H1 (cell line): Measurements from ENCODE around the gene EIPR1. TPM values are rescaled to one million over a fixed set of nuclear protein-coding genes. Genes with fewer than 3 reads are reported as not detected.
A peak's percentile ranks its signal among the peaks of the same experiment; 100 is the strongest.

Experiments used
- CBX5 ChIP-seq: fragments of 300-800, 300-1000 bp; sonication (generic); IDR thresholded peaks from 2 replicates; pipeline ENCODE4 v1.7.1; 2016; ENCODE audit warnings: antibody characterized with exemption, low read length, low read depth
- CEBPB ChIP-seq: IDR thresholded peaks from 2 replicates; pipeline ENCODE4 v1.6.1; 2012; ENCODE audit warnings: low read depth, low read length
- HDAC6 ChIP-seq: IDR thresholded peaks from one replicate; pipeline ENCODE4 v1.7.1; 2012; ENCODE audit warnings: low read depth, mild to moderate bottlenecking, inconsistent platforms, low read length, moderate library complexity
- JUN ChIP-seq: IDR thresholded peaks from 2 replicates; pipeline ENCODE4 v1.6.1; 2011; ENCODE audit warnings: low read depth, mild to moderate bottlenecking, improper control_type of control experiment, low read length
- NANOG ChIP-seq: IDR thresholded peaks from 2 replicates; pipeline ENCODE4 v1.6.1; 2011; ENCODE audit warnings: low read length, low read depth, mild to moderate bottlenecking, inconsistent platforms; ENCODE audit not compliant: insufficient read depth, poor library complexity, severe bottlenecking
- SIN3A ChIP-seq, 2 experiments: IDR thresholded peaks in 1 of 2; conservative IDR thresholded peaks in 1 of 2; 2 replicates each; pipeline ENCODE4 v1.6.1; 2011 to 2012; ENCODE audit warnings: low read length in 2 of 2, improper control_type of control experiment in 1 of 2, low read depth in 1 of 2, mild to moderate bottlenecking in 1 of 2
- SP1 ChIP-seq: IDR thresholded peaks from 2 replicates; pipeline ENCODE4 v1.6.1; 2011; ENCODE audit warnings: low read depth, low read length
- SUZ12 ChIP-seq: fragments of 200-600 bp; sonication (generic); IDR thresholded peaks from 2 replicates; pipeline ENCODE4 v1.6.1; 2012; ENCODE audit warnings: mild to moderate bottlenecking, inconsistent platforms, low read length, moderate library complexity, mixed read lengths
- TEAD4 ChIP-seq: IDR thresholded peaks from 2 replicates; pipeline ENCODE4 v1.6.1; 2012; ENCODE audit warnings: low read depth, low read length, inconsistent platforms, mixed read lengths
- polyA plus RNA-seq, 7 experiments: library from polyadenylated mRNA; depleted of rRNA in 3 of 7; stranded (reverse) in 5 of 7; unstranded in 2 of 7; fragments of >200 nt in 5 of 7; fragments of 200-250 nt in 2 of 7; gene quantifications; 1 replicate in 5 of 7; 2 replicates in 1 of 7; 4 replicates in 1 of 7; pipeline versions ENCODE4 v1.2.1 to v1.2.3, GENCODE V29; 2011 to 2013; ENCODE audit warnings: missing spikeins in 2 of 7, mixed read lengths in 2 of 7
- total RNA-seq: library from RNA; stranded (reverse); fragmentation: NEBNext Ultra II Directional; extraction: Animal tissue kit (Norgen Biotek cat#: 25700); gene quantifications from 2 replicates; pipeline ENCODE4 v1.2.1, GENCODE V29; 2021

Gene EIPR1
- total and polyA plus RNA-seq, 2 of the 8 experiments (the other 6 are each of a cell fraction or from before 2014, with no cell fraction given): 26.3 to 56.4 TPM

- peak; percentile 70 for TF ChIP-seq NANOG
- no peak for TF ChIP-seq CBX5
- no peak for TF ChIP-seq JUN
- no peak for TF ChIP-seq HDAC6
- 0 out of 4 replicates have a peak, but pooled peaks of 1 of the 2 experiments have one; percentile 51 for TF ChIP-seq SIN3A (conservative IDR thresholded peaks at IDR 0.05 in 1 of 2, IDR thresholded peaks at IDR 0.05 in 1 of 2; ENCODE audit: low read depth in 1 of 2, low read length in 2 of 2)
- TF ChIP-seq SUZ12: no peak
- no peak for TF ChIP-seq CEBPB
- TF ChIP-seq TEAD4: 0 out of 2 replicates have a peak, but pooled peaks have one; percentile 18
- TF ChIP-seq SP1: 0 out of 2 replicates have a peak, but pooled peaks have one; percentile 26
These were observed 111.4 kb downstream of the EIPR1 start (continued) for GRCh38 chr2:3265981-3266924.
